Fibroblast of pulmonary artery (primary cell): Measurements from ENCODE around the gene LRRC32.
A peak's percentile ranks its signal among the peaks of the same experiment; 100 is the strongest.

ENCODE experiments used
- DNase-seq: peaks from one replicate; pipeline ENCODE4 v3.0.0-alpha.2; 2010; ENCODE audit warnings: low read depth
- H3K4me3 ChIP-seq: replicated peaks from 2 replicates; pipeline ENCODE4 v1.5.1; 2011; ENCODE audit warnings: low read depth, mild to moderate bottlenecking, control low read depth, low read length, moderate library complexity
- CTCF ChIP-seq: IDR thresholded peaks from 2 replicates; pipeline ENCODE4 v1.5.1; 2011; ENCODE audit warnings: mild to moderate bottlenecking, control low read depth, low read length, inconsistent platforms; ENCODE audit errors: missing control alignments

The LRRC32 gene

GRCh38 chr11:76657187-76658170 is 13.1 kb downstream of the LRRC32 start:
- H3K4me3 ChIP-seq, result no peak overlapping the region
- TF ChIP-seq CTCF, result no peak
- DNase-seq, result no peak

- no peak for DNase-seq
- no peak overlapping the region for H3K4me3 ChIP-seq
- no peak for TF ChIP-seq CTCF
Observed at GRCh38 chr11:76656571-76657081, 13.9 kb downstream of the LRRC32 start.

- H3K4me3 ChIP-seq, result no peak overlapping the region
- no peak for TF ChIP-seq CTCF
- no peak for DNase-seq
Observed at GRCh38 chr11:76656050-76656531, 14.5 kb downstream of the LRRC32 start.

- TF ChIP-seq CTCF, result no peak
- H3K4me3 ChIP-seq, result no peak overlapping the region
- no peak for DNase-seq
Observed at GRCh38 chr11:76655501-76656049, 15.0 kb downstream of the LRRC32 start.

- H3K4me3 ChIP-seq, result no peak overlapping the region
- TF ChIP-seq CTCF, result no peak
- no peak for DNase-seq
Observed at GRCh38 chr11:76654980-76655379, 15.6 kb downstream of the LRRC32 start.

GRCh38 chr11:76654298-76654851 is 16.2 kb downstream of the LRRC32 start:
- TF ChIP-seq CTCF, result no peak
- H3K4me3 ChIP-seq, result no peak overlapping the region
- DNase-seq, result peak; percentile 81
